ENCODE results near the gene TCF25. TPM values are rescaled to one million over a fixed set of nuclear protein-coding genes. Genes with fewer than 3 reads are reported as not detected.

Gene TCF25
- total RNA-seq, 1 experiment from 2014 or later: 298 TPM

DNA sequence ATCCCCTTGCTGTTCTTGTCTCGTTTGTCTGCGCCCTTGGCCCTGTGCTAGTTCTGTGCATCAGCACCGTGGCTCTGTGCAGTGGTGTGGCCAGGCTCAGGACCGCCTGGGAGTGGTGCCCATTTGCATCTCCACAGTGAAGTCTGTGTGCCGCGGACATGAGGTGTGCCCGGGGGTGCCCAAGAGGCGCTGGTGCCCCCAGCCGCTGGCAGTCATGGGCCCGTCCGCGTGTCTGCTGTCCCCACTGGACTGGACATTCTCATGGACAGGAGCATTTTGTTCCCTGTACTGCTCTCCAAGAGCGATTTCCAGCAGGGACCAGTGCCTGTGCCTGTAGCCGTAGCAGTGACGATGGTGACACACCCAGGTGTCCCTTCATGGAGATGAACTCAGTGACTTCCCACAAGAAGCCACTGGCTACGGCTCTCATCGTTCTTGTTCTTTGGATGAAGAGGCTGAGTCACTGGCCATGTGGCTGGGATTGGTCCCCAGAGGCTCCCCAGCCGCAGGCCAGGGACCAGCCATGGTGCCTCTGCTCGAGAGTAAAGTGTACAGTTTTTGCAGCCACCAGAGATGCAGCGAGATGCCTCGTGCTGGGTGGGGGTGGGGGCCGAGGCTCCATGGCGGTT lies 32.2 kb downstream of the TCF25 start:
- Histone ChIP-seq H3K9me2 (ENCODE audit: insufficient read depth) (no peaks in the 10 kb centered on the region), H3K27ac (no peak overlapping the region), H3K4me2 (no peak overlapping the region), H2AFZ (no peak overlapping the region), H3K4me3 (no peak overlapping the region), H4K20me1 (ENCODE audit: insufficient read depth) (no peaks in the 10 kb centered on the region; the same call in 1 of the 2 replicates), H3K4me1 (replicated peaks; ENCODE audit: insufficient read depth) (0 out of 2 replicates have a peak, but pooled peaks cover 11% of the 10 kb centered on the region), H3K79me2 (ENCODE audit: low read depth) (no peaks in the 10 kb centered on the region), H3K27me3 (ENCODE audit: insufficient read depth, low read depth) (no peaks in the 10 kb centered on the region), H3K36me3 (ENCODE audit: low read depth) (peaks cover 5% of the 10 kb centered on the region; the same call in 1 of the 2 replicates), H3F3A (ENCODE audit: insufficient read depth, low read depth) (peaks cover 12% of the 10 kb centered on the region; the same call in 1 of the 2 replicates), H3K9me3 (ENCODE audit: insufficient read depth, low read depth) (no peaks in the 10 kb centered on the region)
- TF ChIP-seq EZH2 (IDR thresholded peaks at IDR 0.05; ENCODE audit: low read depth): no peak
- TF ChIP-seq, protein P1, sequence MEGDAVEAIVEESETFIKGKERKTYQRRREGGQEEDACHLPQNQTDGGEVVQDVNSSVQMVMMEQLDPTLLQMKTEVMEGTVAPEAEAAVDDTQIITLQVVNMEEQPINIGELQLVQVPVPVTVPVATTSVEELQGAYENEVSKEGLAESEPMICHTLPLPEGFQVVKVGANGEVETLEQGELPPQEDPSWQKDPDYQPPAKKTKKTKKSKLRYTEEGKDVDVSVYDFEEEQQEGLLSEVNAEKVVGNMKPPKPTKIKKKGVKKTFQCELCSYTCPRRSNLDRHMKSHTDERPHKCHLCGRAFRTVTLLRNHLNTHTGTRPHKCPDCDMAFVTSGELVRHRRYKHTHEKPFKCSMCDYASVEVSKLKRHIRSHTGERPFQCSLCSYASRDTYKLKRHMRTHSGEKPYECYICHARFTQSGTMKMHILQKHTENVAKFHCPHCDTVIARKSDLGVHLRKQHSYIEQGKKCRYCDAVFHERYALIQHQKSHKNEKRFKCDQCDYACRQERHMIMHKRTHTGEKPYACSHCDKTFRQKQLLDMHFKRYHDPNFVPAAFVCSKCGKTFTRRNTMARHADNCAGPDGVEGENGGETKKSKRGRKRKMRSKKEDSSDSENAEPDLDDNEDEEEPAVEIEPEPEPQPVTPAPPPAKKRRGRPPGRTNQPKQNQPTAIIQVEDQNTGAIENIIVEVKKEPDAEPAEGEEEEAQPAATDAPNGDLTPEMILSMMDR (conservative IDR thresholded peaks at IDR 0.05): no peak
- no TSS peak for BruUV-seq (replicated peaks)
- ChIA-PET CTCF (no interaction called here), POLR2A (ENCODE audit: unreplicated experiment) (interaction anchor here (0.5 kb wide), 1 partner anchor 30 kb away, joined by 5 read pairs; no protein-coding TSS in a partner anchor)
- intact Hi-C loops (cut with micrococcal nuclease; ENCODE audit: unreplicated experiment): no loop called here
- DNase-seq: peak in 1 of 2 experiments; percentile 34

- Histone ChIP-seq H3K79me2 (ENCODE audit: low read depth) (no peaks in the 10 kb centered on the region), H3K36me3 (ENCODE audit: low read depth) (peaks cover 6% of the 10 kb centered on the region; the same call in 1 of the 2 replicates), H3K4me3 (no peak overlapping the region), H4K20me1 (ENCODE audit: insufficient read depth) (no peaks in the 10 kb centered on the region; the same call in 1 of the 2 replicates), H3F3A (ENCODE audit: insufficient read depth, low read depth) (peaks cover 12% of the 10 kb centered on the region; the same call in 1 of the 2 replicates), H3K4me2 (no peak overlapping the region), H3K9me2 (ENCODE audit: insufficient read depth) (no peaks in the 10 kb centered on the region), H3K27ac (no peak overlapping the region), H3K27me3 (ENCODE audit: insufficient read depth, low read depth) (no peaks in the 10 kb centered on the region), H3K4me1 (replicated peaks; ENCODE audit: insufficient read depth) (0 out of 2 replicates have a peak, but pooled peaks cover 11% of the 10 kb centered on the region), H3K9me3 (ENCODE audit: insufficient read depth, low read depth) (no peaks in the 10 kb centered on the region), H2AFZ (no peak overlapping the region)
- ChIA-PET CTCF (no interaction called here), POLR2A (ENCODE audit: unreplicated experiment) (interaction anchor here (0.7 to 0.9 kb wide), 3 partner anchors 15 to 1060 kb away, joined by 3 to 11 read pairs (median 7); no protein-coding TSS in a partner anchor)
- intact Hi-C loops (cut with micrococcal nuclease; ENCODE audit: unreplicated experiment): no loop called here
- BruUV-seq (replicated peaks): no TSS peak
- TF ChIP-seq, protein P1 (conservative IDR thresholded peaks at IDR 0.05): no peak
- TF ChIP-seq EZH2 (IDR thresholded peaks at IDR 0.05; ENCODE audit: low read depth): no peak
- no peak for DNase-seq
Measured at GRCh38 chr16:89906140-89907025, 33.0 kb downstream of the TCF25 start.

DNA sequence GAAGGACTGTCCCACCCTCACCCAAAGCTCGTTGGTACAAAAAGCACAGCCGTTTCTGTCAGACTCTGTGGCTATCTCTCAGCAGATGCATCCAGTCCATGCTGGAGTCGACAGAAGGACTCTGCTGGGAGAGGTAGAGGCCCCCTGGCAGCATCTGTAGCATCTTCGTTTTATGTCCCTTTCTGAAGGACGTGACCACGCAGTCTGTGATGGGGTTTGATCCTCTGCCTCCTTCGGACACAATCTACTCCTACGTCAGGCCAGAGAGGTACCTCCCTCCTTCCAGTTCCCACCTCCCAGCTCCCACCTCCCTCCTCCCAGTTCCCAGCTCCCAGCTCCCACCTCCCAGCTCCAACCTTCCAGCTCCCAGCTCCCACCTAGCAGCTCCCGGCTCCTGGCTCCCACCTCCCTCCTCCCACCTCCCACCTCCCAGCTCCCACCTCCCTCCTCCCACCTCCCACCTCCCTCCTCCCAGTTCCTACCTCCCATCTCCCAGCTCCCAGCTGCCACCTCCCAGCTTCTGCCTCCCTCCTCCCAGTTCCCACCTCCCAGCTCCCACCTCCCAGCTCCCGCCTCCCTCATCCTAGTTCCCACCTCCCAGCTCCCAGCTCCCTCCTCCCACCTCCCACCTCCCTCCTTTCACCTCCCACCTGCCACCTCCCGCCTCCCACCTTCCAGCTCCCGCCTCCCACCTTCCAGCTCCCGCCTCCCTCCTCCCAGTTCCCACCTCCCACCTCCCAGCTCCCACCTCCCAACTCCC lies 33.8 kb downstream of the TCF25 start:
- Histone ChIP-seq H4K20me1 (ENCODE audit: insufficient read depth) (no peaks in the 10 kb centered on the region; the same call in 1 of the 2 replicates), H3K4me2 (no peak overlapping the region), H3K4me1 (replicated peaks; ENCODE audit: insufficient read depth) (0 out of 2 replicates have a peak, but pooled peaks cover 11% of the 10 kb centered on the region), H3K36me3 (ENCODE audit: low read depth) (peaks cover 6% of the 10 kb centered on the region; the same call in 1 of the 2 replicates), H3K9me2 (ENCODE audit: insufficient read depth) (no peaks in the 10 kb centered on the region), H3K79me2 (ENCODE audit: low read depth) (no peaks in the 10 kb centered on the region), H3K4me3 (no peak overlapping the region), H3K27me3 (ENCODE audit: insufficient read depth, low read depth) (no peaks in the 10 kb centered on the region), H3K27ac (no peak overlapping the region), H3F3A (ENCODE audit: insufficient read depth, low read depth) (peaks cover 14% of the 10 kb centered on the region; the same call in 1 of the 2 replicates), H3K9me3 (ENCODE audit: insufficient read depth, low read depth) (no peaks in the 10 kb centered on the region), H2AFZ (no peak overlapping the region)
- CTCF ChIA-PET: interaction anchor here (0.6 kb wide), 1 partner anchor 85 kb away, joined by 3 read pairs; no protein-coding TSS in a partner anchor
- intact Hi-C loops (cut with micrococcal nuclease; ENCODE audit: unreplicated experiment): no loop called here
- no peak for DNase-seq
- BruUV-seq (replicated peaks): no TSS peak
- TF ChIP-seq, protein P1 (conservative IDR thresholded peaks at IDR 0.05): no peak
- TF ChIP-seq EZH2 (IDR thresholded peaks at IDR 0.05; ENCODE audit: low read depth): no peak
- POLR2A ChIA-PET (ENCODE audit: unreplicated experiment): interaction anchor here (0.6 to 0.9 kb wide), 5 partner anchors 15 to 1061 kb away, joined by 3 to 15 read pairs (median 7); no protein-coding TSS in a partner anchor

All from PC-9 (cell line).